Dermis blood vessel endothelial cell (primary cell): Measurements from ENCODE around the gene TSHZ3. TPM values are rescaled to one million over a fixed set of nuclear protein-coding genes. Genes with fewer than 3 reads are reported as not detected.

Experiments
- DNase-seq: peaks from one replicate; pipeline ENCODE4 v3.0.0; 2010
- total RNA-seq: library from RNA; depleted of rRNA; stranded (reverse); fragments of >200 nt; gene quantifications from 2 replicates; pipeline ENCODE4 v1.2.3, GENCODE V29; 2014

TSHZ3 gene
- total RNA-seq, 1 donor from 2014 or later, result 3.2 TPM

- no peak for DNase-seq
These were observed 63.5 kb downstream of the TSHZ3 start for GRCh38 chr19:31285744-31286143.

- DNase-seq, result no peak
These were observed 64.6 kb downstream of the TSHZ3 start for GRCh38 chr19:31284621-31285020.

GRCh38 chr19:31283701-31284100 lies 65.5 kb downstream of the TSHZ3 start:
- DNase-seq, result no peak

- DNase-seq, result no peak
These were observed 66.9 kb downstream of the TSHZ3 start for GRCh38 chr19:31282346-31282745.

GRCh38 chr19:31280287-31281006 lies 68.8 kb downstream of the TSHZ3 start:
- no peak for DNase-seq

GRCh38 chr19:31279436-31279765 lies 69.8 kb downstream of the TSHZ3 start:
- DNase-seq, result no peak

GRCh38 chr19:31278555-31279435 lies 70.4 kb downstream of the TSHZ3 start:
- no peak for DNase-seq

GRCh38 chr19:31277516-31277915 lies 71.7 kb downstream of the TSHZ3 start:
- DNase-seq, result no peak

- DNase-seq, result no peak
These were observed 72.4 kb downstream of the TSHZ3 start for GRCh38 chr19:31276831-31277230.

- DNase-seq, result no peak
These were observed 74.2 kb downstream of the TSHZ3 start for GRCh38 chr19:31275068-31275334.

GRCh38 chr19:31274251-31275067 lies 74.8 kb downstream of the TSHZ3 start:
- no peak for DNase-seq

- no peak for DNase-seq
These were observed 76.6 kb downstream of the TSHZ3 start for GRCh38 chr19:31272583-31273106.

- no peak for DNase-seq
These were observed 77.8 kb downstream of the TSHZ3 start for GRCh38 chr19:31271306-31271911.

- DNase-seq, result no peak
These were observed 78.3 kb downstream of the TSHZ3 start for GRCh38 chr19:31270897-31271296.

- no peak for DNase-seq
These were observed 79.7 kb downstream of the TSHZ3 start for GRCh38 chr19:31269425-31270127.

- DNase-seq, result no peak
These were observed 80.4 kb downstream of the TSHZ3 start for GRCh38 chr19:31268751-31269383.

- no peak for DNase-seq
These were observed 82.5 kb downstream of the TSHZ3 start for GRCh38 chr19:31266731-31267130.

- no peak for DNase-seq
These were observed 83.0 kb downstream of the TSHZ3 start for GRCh38 chr19:31266196-31266595.

- no peak for DNase-seq
These were observed 85.0 kb downstream of the TSHZ3 start for GRCh38 chr19:31264041-31264778.

- no peak for DNase-seq
These were observed 85.9 kb downstream of the TSHZ3 start for GRCh38 chr19:31263328-31263727.

GRCh38 chr19:31262725-31263191 lies 86.5 kb downstream of the TSHZ3 start:
- DNase-seq, result no peak
